CD4-positive, alpha-beta T cell treated with Interleukin-10 for 1 hour (primary cell): ENCODE results near the gene ASTN2.
"Not testable (repeated sequence)": the region's sequence is repeated elsewhere in the genome, so short reads cannot be mapped to it uniquely, and the experiment has no call there.

ENCODE experiments used
- DNase-seq: peaks from one replicate; pipeline ENCODE4 v3.0.0-alpha.2; 2020

The ASTN2 gene

GRCh38 chr9:116899337-116900006 lies 515.4 kb downstream of the ASTN2 start:
- no peak for DNase-seq

GRCh38 chr9:116898131-116898530 lies 516.7 kb downstream of the ASTN2 start:
- not testable (repeated sequence) for DNase-seq

- DNase-seq, result no peak
Observed at GRCh38 chr9:116897201-116897600, 517.7 kb downstream of the ASTN2 start.

GRCh38 chr9:116895961-116896360 lies 518.9 kb downstream of the ASTN2 start:
- DNase-seq, result no peak

GRCh38 chr9:116891424-116891823 lies 523.4 kb downstream of the ASTN2 start:
- no peak for DNase-seq

GRCh38 chr9:116888476-116888875 lies 526.4 kb downstream of the ASTN2 start:
- not testable (repeated sequence) for DNase-seq

- DNase-seq, result no peak
Observed at GRCh38 chr9:116888066-116888465, 526.8 kb downstream of the ASTN2 start.

- DNase-seq, result no peak
Observed at GRCh38 chr9:116883676-116884075, 531.2 kb downstream of the ASTN2 start.

- no peak for DNase-seq
Observed at GRCh38 chr9:116877072-116877471, 537.8 kb downstream of the ASTN2 start.

GRCh38 chr9:116875576-116875975 lies 539.3 kb downstream of the ASTN2 start:
- no peak for DNase-seq

GRCh38 chr9:116873937-116874914 lies 540.6 kb downstream of the ASTN2 start:
- DNase-seq, result no peak

- DNase-seq, result no peak
Observed at GRCh38 chr9:116873491-116873890, 541.4 kb downstream of the ASTN2 start.

- DNase-seq, result no peak
Observed at GRCh38 chr9:116870566-116870965, 544.3 kb downstream of the ASTN2 start.

- no peak for DNase-seq
Observed at GRCh38 chr9:116868201-116868600, 546.7 kb downstream of the ASTN2 start.

GRCh38 chr9:116861321-116861720 lies 553.5 kb downstream of the ASTN2 start:
- DNase-seq, result no peak

- DNase-seq, result peak; percentile 8
Observed at GRCh38 chr9:116860509-116861120, 554.2 kb downstream of the ASTN2 start.

- DNase-seq, result no peak
Observed at GRCh38 chr9:116859763-116860162, 555.1 kb downstream of the ASTN2 start.

GRCh38 chr9:116857321-116857720 lies 557.5 kb downstream of the ASTN2 start:
- no peak for DNase-seq

GRCh38 chr9:116855881-116856662 lies 558.8 kb downstream of the ASTN2 start:
- no peak for DNase-seq

- DNase-seq, result no peak
Observed at GRCh38 chr9:116849721-116850120, 565.1 kb downstream of the ASTN2 start.

- DNase-seq, result no peak
Observed at GRCh38 chr9:116844621-116845020, 570.2 kb downstream of the ASTN2 start.

- no peak for DNase-seq
Observed at GRCh38 chr9:116843863-116844620, 570.8 kb downstream of the ASTN2 start.
